ENCODE data around the gene FBXW5. TPM values are rescaled to one million over a fixed set of nuclear protein-coding genes. Genes with fewer than 3 reads are reported as not detected.

Gene FBXW5
- total and polyA plus RNA-seq, 2 donors (not counting 3 experiments of a cell fraction or from before 2014, with no cell fraction given): 97.3 to 151 TPM

DNA sequence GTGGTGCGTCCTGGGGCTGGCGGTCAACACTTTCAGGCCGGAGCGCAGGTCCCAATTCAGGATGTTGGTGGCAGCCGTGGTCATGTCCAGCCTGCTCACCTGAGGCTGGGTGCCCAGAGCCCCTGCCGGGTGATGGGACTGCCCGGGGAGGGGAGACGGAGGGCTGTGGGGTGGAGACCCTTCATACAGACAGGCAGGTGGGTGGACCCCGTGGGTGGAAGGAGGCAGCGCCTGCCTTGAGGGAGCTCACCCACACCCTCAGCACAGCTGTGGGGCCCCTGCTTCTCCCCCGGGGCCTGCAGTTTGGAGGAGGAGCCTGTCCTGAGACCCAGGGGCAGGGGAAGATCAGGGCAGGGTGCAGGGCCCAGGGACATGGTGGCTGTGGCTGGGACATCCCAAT is 25.8 kb upstream of the FBXW5 start:
- H3K27ac ChIP-seq (ENCODE audit: insufficient read depth, low read depth, low read length): no peak overlapping the region
- H2AFZ ChIP-seq (ENCODE audit: low read depth, low read length): no peak overlapping the region
- no TSS peak for BruUV-seq (replicated peaks)
- dilution Hi-C loops (cut with MboI; ENCODE audit: extremely low pct_ligation_motif_present, low sequenced_read_pairs) (no loop called here), intact Hi-C loops (cut with micrococcal nuclease) (no loop called here)
- H3K36me3 ChIP-seq (ENCODE audit: control insufficient read depth in 2 of 2, extremely low read depth in 1 of 2, insufficient read depth in 2 of 2, low read length in 2 of 2): no peaks in the 10 kb centered on the region
- no peak overlapping the region for H3K9ac ChIP-seq (replicated peaks; ENCODE audit: extremely low read depth, insufficient read depth, low read length)
- no peaks in the 10 kb centered on the region for H3K79me2 ChIP-seq (ENCODE audit: control insufficient read depth, insufficient read depth, low read length)
- ChIA-PET CTCF (interaction anchor here (1.3 kb wide), 1 partner anchor 59 kb away, joined by 3 read pairs; no protein-coding TSS in a partner anchor), POLR2A (no interaction called here)
- no peaks in the 10 kb centered on the region for H3K9me1 ChIP-seq (replicated peaks; ENCODE audit: control insufficient read depth, extremely low read depth, insufficient read depth, low read length)
- FAIRE-seq (no peak), DNase-seq (ENCODE audit: low read depth, low spot score) (no peak)
- H3K4me1 ChIP-seq (ENCODE audit: control insufficient read depth, extremely low read depth, insufficient read depth, low read length): no peaks in the 10 kb centered on the region
- no peak overlapping the region for H3K4me2 ChIP-seq (ENCODE audit: insufficient read depth, low read length)
- no peaks in the 10 kb centered on the region for H3K9me3 ChIP-seq (replicated peaks; ENCODE audit: control insufficient read depth, insufficient read depth, low read length)
- no peak for TF ChIP-seq POLR2AphosphoS5 (IDR thresholded peaks at IDR 0.05; ENCODE audit: insufficient read depth, low read depth, low read length)
- no peak for TF ChIP-seq MYC (IDR thresholded peaks at IDR 0.05; ENCODE audit: low read depth, low read length)
- TF ChIP-seq JUN (IDR thresholded peaks at IDR 0.05; ENCODE audit: borderline replicate concordance, insufficient read depth, insufficient read length, low read depth): no peak
- TF ChIP-seq POLR2A (IDR thresholded peaks at IDR 0.05; ENCODE audit: low read depth, low read length): no peak
- TF ChIP-seq, protein P1, sequence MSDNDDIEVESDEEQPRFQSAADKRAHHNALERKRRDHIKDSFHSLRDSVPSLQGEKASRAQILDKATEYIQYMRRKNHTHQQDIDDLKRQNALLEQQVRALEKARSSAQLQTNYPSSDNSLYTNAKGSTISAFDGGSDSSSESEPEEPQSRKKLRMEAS (IDR thresholded peaks at IDR 0.05; ENCODE audit: insufficient read depth, insufficient read length): no peak
- no peak for TF ChIP-seq EZH2 (IDR thresholded peaks at IDR 0.05; ENCODE audit: borderline replicate concordance, low read depth, low read length, severe bottlenecking)
- no peak for TF ChIP-seq FOS (IDR thresholded peaks at IDR 0.05; ENCODE audit: borderline replicate concordance, insufficient read depth, low read length)
- no peak for TF ChIP-seq GATA2 (IDR thresholded peaks at IDR 0.05; ENCODE audit: insufficient read depth, insufficient read length, low read depth, low read length)
- TF ChIP-seq, protein P2, sequence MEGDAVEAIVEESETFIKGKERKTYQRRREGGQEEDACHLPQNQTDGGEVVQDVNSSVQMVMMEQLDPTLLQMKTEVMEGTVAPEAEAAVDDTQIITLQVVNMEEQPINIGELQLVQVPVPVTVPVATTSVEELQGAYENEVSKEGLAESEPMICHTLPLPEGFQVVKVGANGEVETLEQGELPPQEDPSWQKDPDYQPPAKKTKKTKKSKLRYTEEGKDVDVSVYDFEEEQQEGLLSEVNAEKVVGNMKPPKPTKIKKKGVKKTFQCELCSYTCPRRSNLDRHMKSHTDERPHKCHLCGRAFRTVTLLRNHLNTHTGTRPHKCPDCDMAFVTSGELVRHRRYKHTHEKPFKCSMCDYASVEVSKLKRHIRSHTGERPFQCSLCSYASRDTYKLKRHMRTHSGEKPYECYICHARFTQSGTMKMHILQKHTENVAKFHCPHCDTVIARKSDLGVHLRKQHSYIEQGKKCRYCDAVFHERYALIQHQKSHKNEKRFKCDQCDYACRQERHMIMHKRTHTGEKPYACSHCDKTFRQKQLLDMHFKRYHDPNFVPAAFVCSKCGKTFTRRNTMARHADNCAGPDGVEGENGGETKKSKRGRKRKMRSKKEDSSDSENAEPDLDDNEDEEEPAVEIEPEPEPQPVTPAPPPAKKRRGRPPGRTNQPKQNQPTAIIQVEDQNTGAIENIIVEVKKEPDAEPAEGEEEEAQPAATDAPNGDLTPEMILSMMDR (IDR thresholded peaks at IDR 0.05; ENCODE audit: extremely low read depth in 1 of 2, insufficient read depth in 1 of 2, low read depth in 1 of 2, low read length in 2 of 2): no peak
- H4K20me1 ChIP-seq (replicated peaks; ENCODE audit: control insufficient read depth, extremely low read depth, insufficient read depth, low read length): no peaks in the 10 kb centered on the region
- H3K4me3 ChIP-seq (replicated peaks in 1 of 3; ENCODE audit: insufficient read depth in 1 of 3, low read depth in 1 of 3, low read length in 3 of 3): no peak overlapping the region
- H3K27me3 ChIP-seq (ENCODE audit: control insufficient read depth in 2 of 2, insufficient read depth in 2 of 2, low read length in 2 of 2): no peaks in the 10 kb centered on the region

All from endothelial cell of umbilical vein (primary cell).